H9 (cell line): ENCODE data around the gene UBR7. TPM values are rescaled to one million over a fixed set of nuclear protein-coding genes. Genes with fewer than 3 reads are reported as not detected.

Source experiments
- DNase-seq: peaks from one replicate; pipeline ENCODE4 v3.0.0-alpha.2; 2017
- H2AFZ ChIP-seq: one replicate; pipeline ENCODE4 v1.6.1; 2013; ENCODE audit warnings: mild to moderate bottlenecking, low read length, control low read depth, moderate library complexity
- H2AK5ac ChIP-seq: 2 replicates; pipeline ENCODE4 v1.6.1; 2013; ENCODE audit warnings: low read length, control low read depth, mixed read lengths; ENCODE audit not compliant: insufficient read length
- H2BK120ac ChIP-seq: one replicate; pipeline ENCODE4 v1.6.1; 2013; ENCODE audit warnings: low read depth, mild to moderate bottlenecking, low read length, control low read depth, inconsistent platforms; ENCODE audit not compliant: poor library complexity, severe bottlenecking
- H2BK12ac ChIP-seq: 2 replicates; pipeline ENCODE4 v1.6.1; 2013; ENCODE audit warnings: low read length, control low read depth, mixed read lengths, low read depth; ENCODE audit not compliant: insufficient read length
- H2BK15ac ChIP-seq: 2 replicates; pipeline ENCODE4 v1.6.1; 2013; ENCODE audit warnings: low read depth, low read length, control low read depth
- H2BK20ac ChIP-seq: one replicate; pipeline ENCODE4 v1.6.1; 2013; ENCODE audit warnings: low read depth, mild to moderate bottlenecking, low read length, control low read depth, inconsistent platforms; ENCODE audit not compliant: poor library complexity, severe bottlenecking
- H2BK5ac ChIP-seq: 2 replicates; pipeline ENCODE4 v1.6.1; 2013; ENCODE audit warnings: low read length, control low read depth, mixed read lengths; ENCODE audit not compliant: insufficient read length
- H3K14ac ChIP-seq: 2 replicates; pipeline ENCODE4 v1.6.1; 2013; ENCODE audit warnings: low read length, control low read depth; ENCODE audit not compliant: insufficient read depth
- H3K18ac ChIP-seq: 2 replicates; pipeline ENCODE4 v1.6.1; 2013; ENCODE audit warnings: low read depth, mild to moderate bottlenecking, mixed read lengths, low read length, control low read depth; ENCODE audit not compliant: insufficient read length
- H3K23ac ChIP-seq: 2 replicates; pipeline ENCODE4 v1.6.1; 2013; ENCODE audit warnings: low read length, control low read depth, mixed read lengths, low read depth; ENCODE audit not compliant: insufficient read length
- H3K23me2 ChIP-seq: 2 replicates; pipeline ENCODE4 v1.6.1; 2013; ENCODE audit warnings: low read depth, mild to moderate bottlenecking, mixed read lengths, low read length, control low read depth; ENCODE audit not compliant: insufficient read length, poor library complexity, severe bottlenecking
- H3K27ac ChIP-seq: 2 replicates; pipeline ENCODE4 v1.5.1; 2013; ENCODE audit warnings: low read length, control low read depth, mixed read lengths, low read depth; ENCODE audit not compliant: insufficient read length
- H3K27me3 ChIP-seq: 2 replicates; pipeline ENCODE4 v1.6.1; 2013; ENCODE audit warnings: low read length, control low read depth, inconsistent platforms; ENCODE audit not compliant: insufficient read depth
- H3K4ac ChIP-seq: 2 replicates; pipeline ENCODE4 v1.6.1; 2013; ENCODE audit warnings: low read depth, mild to moderate bottlenecking, control low read depth, inconsistent platforms, low read length, moderate library complexity
- H3K4me1 ChIP-seq: 2 replicates; pipeline ENCODE4 v1.6.1; 2013; ENCODE audit warnings: low read length, control low read depth, inconsistent platforms; ENCODE audit not compliant: insufficient read depth
- H3K4me2 ChIP-seq: 2 replicates; pipeline ENCODE4 v1.6.1; 2013; ENCODE audit warnings: low read length, control low read depth, mixed read lengths; ENCODE audit not compliant: insufficient read length, insufficient read depth
- H3K56ac ChIP-seq: 2 replicates; pipeline ENCODE4 v1.6.1; 2013; ENCODE audit warnings: low read depth, mild to moderate bottlenecking, mixed read lengths, low read length, control low read depth; ENCODE audit not compliant: insufficient read length
- H3K79me1 ChIP-seq: 2 replicates; pipeline ENCODE4 v1.6.1; 2013; ENCODE audit warnings: low read depth, mild to moderate bottlenecking, moderate library complexity, low read length, control low read depth, inconsistent platforms; ENCODE audit not compliant: insufficient read depth, poor library complexity, severe bottlenecking
- H3K79me2 ChIP-seq: 2 replicates; pipeline ENCODE4 v1.6.1; 2013; ENCODE audit warnings: low read length, control low read depth, inconsistent platforms; ENCODE audit not compliant: insufficient read depth
- H3K9ac ChIP-seq: 2 replicates; pipeline ENCODE4 v1.6.1; 2013; ENCODE audit warnings: low read length, control low read depth, mixed read lengths; ENCODE audit not compliant: insufficient read length; ENCODE audit errors: extremely low read depth
- H3K9me3 ChIP-seq: one replicate; pipeline ENCODE4 v1.6.1; 2013; ENCODE audit warnings: low read depth, low read length, inconsistent platforms; ENCODE audit not compliant: control insufficient read depth
- H3T11ph ChIP-seq: one replicate; pipeline ENCODE4 v1.6.1; 2013; ENCODE audit warnings: mild to moderate bottlenecking, low read length, control low read depth, inconsistent platforms
- H4K20me1 ChIP-seq: one replicate; pipeline ENCODE4 v1.6.1; 2013; ENCODE audit not compliant: control insufficient read depth, insufficient read length, insufficient read depth
- H4K5ac ChIP-seq: 2 replicates; pipeline ENCODE4 v1.6.1; 2013; ENCODE audit warnings: low read depth, mild to moderate bottlenecking, mixed read lengths, low read length, control low read depth; ENCODE audit not compliant: insufficient read length
- H4K8ac ChIP-seq: replicated peaks from 2 replicates; pipeline ENCODE4 v1.6.1; 2013; ENCODE audit warnings: low read length, control low read depth, mixed read lengths, low read depth; ENCODE audit not compliant: insufficient read length
- H4K91ac ChIP-seq: 2 replicates; pipeline ENCODE4 v1.6.1; 2013; ENCODE audit warnings: low read depth, mild to moderate bottlenecking, moderate library complexity, mixed read lengths, low read length, control low read depth; ENCODE audit not compliant: insufficient read length
- H3K27ac Mint-ChIP-seq, 3 experiments: 2 replicates in 2 of 3; 3 replicates in 1 of 3; pipeline ENCODE4 v1.8.0; 2020 to 2021; ENCODE audit warnings: mixed read lengths in 3 of 3, mild to moderate bottlenecking in 1 of 3, moderate library complexity in 1 of 3
- H3K27me3 Mint-ChIP-seq: 2 replicates; pipeline ENCODE4 v1.8.0; 2021; ENCODE audit warnings: low read depth, mild to moderate bottlenecking, moderate library complexity, mixed read lengths
- H3K36me3 Mint-ChIP-seq, 3 experiments: 2 replicates in 2 of 3; 3 replicates in 1 of 3; pipeline ENCODE4 v1.8.0; 2020 to 2021; ENCODE audit warnings: low read depth in 3 of 3, mixed read lengths in 3 of 3; ENCODE audit not compliant: insufficient read depth in 1 of 3
- H3K4me1 Mint-ChIP-seq, 2 experiments: 2 replicates each; pipeline ENCODE4 v1.8.0; 2020; ENCODE audit warnings: mixed read lengths in 2 of 2
- H3K4me3 Mint-ChIP-seq, 2 experiments: 2 replicates in 1 of 2; 3 replicates in 1 of 2; pipeline ENCODE4 v1.8.0; 2020 to 2021; ENCODE audit warnings: mild to moderate bottlenecking in 2 of 2, mixed read lengths in 2 of 2, moderate library complexity in 1 of 2
- H3K9me3 Mint-ChIP-seq, 2 experiments: 2 replicates in 1 of 2; 3 replicates in 1 of 2; pipeline ENCODE4 v1.8.0; 2020; ENCODE audit warnings: mild to moderate bottlenecking in 2 of 2, mixed read lengths in 2 of 2, moderate library complexity in 1 of 2
- CTCF ChIP-seq: fragments of 200-600 bp; sonication (generic); conservative IDR thresholded peaks from 3 replicates; pipeline ENCODE4 v1.8.0; 2021; ENCODE audit warnings: antibody characterized with exemption, mild to moderate bottlenecking
- WGBS: extraction: QIAGEN DNeasy Blood & Tissue Kit; methylation state at CpG from one replicate; pipeline ENCODE4 v1.1.7; 2013; ENCODE audit warnings: missing lambda C conversion rate, low lambda C conversion rate, mixed read lengths; ENCODE audit not compliant: insufficient read length; ENCODE audit errors: extremely low coverage; 5-methylcytosine and 5-hydroxymethylcytosine counted together
- total RNA-seq: library from RNA; stranded (reverse); gene quantifications from 2 replicates; pipeline ENCODE4 v1.2.1, GENCODE V29; 2021

Gene UBR7
- total RNA-seq, 1 experiment from 2014 or later = 28.4 TPM

GRCh38 chr14:93201155-93201704 is 5.8 kb upstream of the UBR7 start:
- H3K4me1 ChIP-seq = no peaks in the 10 kb centered on the region
- Mint-ChIP-seq H3K9me3 (no peaks in the 10 kb centered on the region), H3K4me1 (peaks cover 4 to 7% of the 10 kb centered on the region in 2 experiments), H3K27me3 (no peaks in the 10 kb centered on the region), H3K27ac (no peak overlapping the region), H3K4me3 (no peak overlapping the region), H3K36me3 (no peaks in the 10 kb centered on the region)
- no peak overlapping the region for H4K91ac ChIP-seq
- H3K4me2 ChIP-seq = no peak overlapping the region
- no CpG with 5 or more reads among the region's 7 CpGs for WGBS
- H3K23me2 ChIP-seq = no peaks in the 10 kb centered on the region
- H3T11ph ChIP-seq = no peak overlapping the region
- no peak overlapping the region for H3K4ac ChIP-seq
- H2BK12ac ChIP-seq = no peak overlapping the region
- H4K5ac ChIP-seq = no peak overlapping the region
- no peaks in the 10 kb centered on the region for H3K79me2 ChIP-seq
- H2BK120ac ChIP-seq = no peak overlapping the region
- H3K9ac ChIP-seq = no peak overlapping the region
- no peak overlapping the region for H2BK20ac ChIP-seq
- no peak overlapping the region for H2BK5ac ChIP-seq
- no peak overlapping the region for H3K18ac ChIP-seq
- H3K56ac ChIP-seq = no peak overlapping the region
- H4K20me1 ChIP-seq = no peaks in the 10 kb centered on the region
- H3K27me3 ChIP-seq = no peaks in the 10 kb centered on the region
- no peak for DNase-seq
- H2BK15ac ChIP-seq = no peak overlapping the region
- H2AK5ac ChIP-seq = no peak overlapping the region
- H2AFZ ChIP-seq = no peak overlapping the region
- H3K9me3 ChIP-seq = no peaks in the 10 kb centered on the region
- TF ChIP-seq CTCF = no peak
- no peak overlapping the region for H3K23ac ChIP-seq
- no peak overlapping the region for H3K14ac ChIP-seq
- no peak overlapping the region for H4K8ac ChIP-seq
- H3K27ac ChIP-seq = no peak overlapping the region
- no peaks in the 10 kb centered on the region for H3K79me1 ChIP-seq
